Colonic mucosa (tissue), 4 donors: Measurements from ENCODE around the gene SMIM17. TPM values are rescaled to one million over a fixed set of nuclear protein-coding genes. Genes with fewer than 3 reads are reported as not detected.

Source experiments
- DNase-seq: peaks from one replicate; pipeline ENCODE4 v3.0.0-alpha.2; 2020
- H3K27ac ChIP-seq: fragments of 200-600 bp; one replicate; pipeline ENCODE4 v1.8.0; 2021
- H3K27me3 ChIP-seq: fragments of 200-600 bp; one replicate; pipeline ENCODE4 v1.8.0; 2021
- H3K36me3 ChIP-seq: fragments of 200-600 bp; one replicate; pipeline ENCODE4 v1.8.0; 2021
- H3K4me1 ChIP-seq: fragments of 200-600 bp; one replicate; pipeline ENCODE4 v1.8.0; 2021; ENCODE audit warnings: mild to moderate bottlenecking
- H3K4me3 ChIP-seq: fragments of 200-600 bp; one replicate; pipeline ENCODE4 v1.8.0; 2021
- H3K9ac ChIP-seq, 2 donors: one replicate each; pipeline ENCODE4 v1.7.0; 2013; ENCODE audit warnings: control low read depth in 2 of 2, low read depth in 2 of 2, low read length in 2 of 2
- H3K9me3 ChIP-seq: fragments of 200-600 bp; one replicate; pipeline ENCODE4 v1.8.0; 2021
- CTCF ChIP-seq: fragments of 200-600 bp; IDR thresholded peaks from one replicate; pipeline ENCODE4 v1.8.0; 2022; ENCODE audit warnings: antibody characterized with exemption, mild to moderate bottlenecking
- intact Hi-C: fragments of 100-400 bp; cut with DNase I; formaldehyde crosslinking; loops from one replicate; pipeline ENCODE4 v1.14.1; 2022
- total RNA-seq, 2 donors: library from RNA; stranded (reverse); fragmentation: NEBNext Ultra II Directional in 1 of 2; extraction: Animal tissue kit (Norgen Biotek cat#: 25700) in 1 of 2; gene quantifications; one replicate each; pipeline ENCODE4 v1.2.1, GENCODE V29; 2021
- donor health status: healthy.
- donor health status: DM: no; HTN: no; CAD: no.
- donor health status: DM: no; HTN: no; CAD: no.

The SMIM17 gene
- total RNA-seq, 2 donors from 2014 or later: not detected

DNA sequence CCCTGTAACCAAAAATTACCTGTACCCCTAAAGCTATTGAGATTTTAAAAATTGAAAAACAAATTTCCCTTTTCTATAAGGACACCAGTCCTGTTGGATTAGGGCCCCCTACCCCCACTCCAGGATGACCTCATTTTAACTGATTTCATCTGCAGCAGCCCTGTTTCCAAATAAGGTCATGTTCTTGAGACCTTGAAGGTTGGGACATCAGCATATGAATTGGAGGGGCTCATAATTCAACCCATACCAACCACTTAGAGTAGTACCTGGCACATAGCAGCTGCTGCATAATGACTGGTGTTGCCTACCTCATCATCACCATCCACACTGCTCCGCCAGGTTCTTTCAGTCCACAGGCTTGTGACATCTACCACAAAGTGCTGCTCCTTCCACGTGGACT, 30.2 kb upstream of the SMIM17 start:
- peaks cover 9% of the 10 kb centered on the region for H3K9me3 ChIP-seq
- H3K9ac ChIP-seq: no peak overlapping the region
- TF ChIP-seq CTCF: no peak
- H3K27me3 ChIP-seq: no peaks in the 10 kb centered on the region
- H3K36me3 ChIP-seq: no peaks in the 10 kb centered on the region
- no peaks in the 10 kb centered on the region for H3K4me1 ChIP-seq
- intact Hi-C loops: no loop called here
- no peak overlapping the region for H3K4me3 ChIP-seq
- no peak for DNase-seq
- H3K27ac ChIP-seq: no peak overlapping the region

- Histone ChIP-seq H3K9ac (no peak overlapping the region), H3K27ac (no peak overlapping the region), H3K9me3 (peaks cover 9% of the 10 kb centered on the region), H3K4me1 (no peaks in the 10 kb centered on the region), H3K4me3 (no peak overlapping the region), H3K36me3 (no peaks in the 10 kb centered on the region), H3K27me3 (no peaks in the 10 kb centered on the region)
- no peak for DNase-seq
- TF ChIP-seq CTCF: no peak
- intact Hi-C loops: no loop called here
Measured at GRCh38 chr19:56613639-56614038, 29.3 kb upstream of the SMIM17 start.

GRCh38 chr19:56617531-56617930, 25.4 kb upstream of the SMIM17 start:
- DNase-seq: no peak
- H3K9me3 ChIP-seq: peaks cover 9% of the 10 kb centered on the region
- no peaks in the 10 kb centered on the region for H3K27me3 ChIP-seq
- no peak for TF ChIP-seq CTCF
- no peak overlapping the region for H3K4me3 ChIP-seq
- no peak overlapping the region for H3K27ac ChIP-seq
- no peaks in the 10 kb centered on the region for H3K4me1 ChIP-seq
- H3K9ac ChIP-seq: no peak overlapping the region
- intact Hi-C loops: no loop called here
- no peaks in the 10 kb centered on the region for H3K36me3 ChIP-seq

- peaks cover 9% of the 10 kb centered on the region for H3K9me3 ChIP-seq
- H3K36me3 ChIP-seq: no peaks in the 10 kb centered on the region
- intact Hi-C loops: no loop called here
Measured at GRCh38 chr19:56619121-56619520, 23.8 kb upstream of the SMIM17 start.

DNA sequence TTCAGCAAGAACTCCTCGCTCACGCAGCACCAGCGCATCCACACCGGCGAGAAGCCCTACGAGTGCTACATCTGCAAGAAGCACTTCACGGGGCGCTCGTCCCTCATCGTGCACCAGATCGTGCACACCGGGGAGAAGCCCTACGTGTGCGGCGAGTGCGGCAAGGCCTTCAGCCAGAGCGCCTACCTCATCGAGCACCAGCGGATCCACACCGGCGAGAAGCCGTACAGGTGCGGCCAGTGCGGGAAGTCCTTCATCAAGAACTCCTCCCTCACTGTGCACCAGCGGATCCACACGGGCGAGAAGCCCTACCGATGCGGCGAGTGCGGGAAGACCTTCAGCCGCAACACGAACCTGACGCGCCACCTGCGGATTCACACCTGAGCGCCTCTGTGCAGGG, 20.6 kb upstream of the SMIM17 start:
- Histone ChIP-seq H3K4me1 (no peaks in the 10 kb centered on the region), H3K36me3 (no peaks in the 10 kb centered on the region), H3K27ac (no peak overlapping the region), H3K4me3 (no peak overlapping the region), H3K9ac (no peak overlapping the region), H3K9me3 (no peaks in the 10 kb centered on the region), H3K27me3 (no peaks in the 10 kb centered on the region)
- TF ChIP-seq CTCF: no peak
- no peak for DNase-seq
- intact Hi-C loops: no loop called here

More at GRCh38 chr19:56619121-56619520, 23.8 kb upstream of the SMIM17 start:
- H3K4me3 ChIP-seq: no peak overlapping the region
- no peaks in the 10 kb centered on the region for H3K27me3 ChIP-seq
- no peaks in the 10 kb centered on the region for H3K4me1 ChIP-seq
- H3K27ac ChIP-seq: no peak overlapping the region
- no peak for DNase-seq
- H3K9ac ChIP-seq: no peak overlapping the region
- no peak for TF ChIP-seq CTCF

GRCh38 chr19:56623006-56623405, 20.0 kb upstream of the SMIM17 start:
- H3K36me3 ChIP-seq: no peaks in the 10 kb centered on the region
- H3K4me3 ChIP-seq: no peak overlapping the region
- no peak for TF ChIP-seq CTCF
- intact Hi-C loops: no loop called here
- no peak for DNase-seq
- no peaks in the 10 kb centered on the region for H3K9me3 ChIP-seq
- H3K4me1 ChIP-seq: no peaks in the 10 kb centered on the region
- H3K9ac ChIP-seq: no peak overlapping the region
- no peak overlapping the region for H3K27ac ChIP-seq
- no peaks in the 10 kb centered on the region for H3K27me3 ChIP-seq
